Stimulated activated naive B cell treated with anti-CD40 and anti-IgM and Interleukin-4, amounts not matched to agents 10 μg/mL and 1 μg/mL and 100 μg/mL, for 72 hours (primary cell): ENCODE data around the gene CCDC81.

Source experiments
- ATAC-seq, 2 donors: fragments of 150-1000 bp; cut with Tn5 transposase; replicated peaks; 2 replicates each; pipeline ENCODE4 v1.10.0; 2021; ENCODE audit warnings: moderate library complexity in 1 of 2
- DNase-seq: peaks from one replicate; pipeline ENCODE4 v3.0.0; 2021
- H3K27ac Mint-ChIP-seq: one replicate; pipeline ENCODE4 v1.8.0; 2022; ENCODE audit warnings: mild to moderate bottlenecking, mixed read lengths
- H3K27me3 Mint-ChIP-seq, 2 donors: one replicate each; pipeline ENCODE4 v1.8.0; 2022; ENCODE audit warnings: mixed read lengths in 2 of 2
- H3K36me3 Mint-ChIP-seq, 2 donors: one replicate each; pipeline ENCODE4 v1.8.0; 2022; ENCODE audit warnings: mixed read lengths in 2 of 2, mild to moderate bottlenecking in 1 of 2
- H3K4me1 Mint-ChIP-seq, 2 donors: one replicate each; pipeline ENCODE4 v1.8.0; 2022; ENCODE audit warnings: mixed read lengths in 2 of 2, mild to moderate bottlenecking in 1 of 2
- H3K4me3 Mint-ChIP-seq, 2 donors: one replicate each; pipeline ENCODE4 v1.8.0; 2022; ENCODE audit warnings: mild to moderate bottlenecking in 2 of 2, mixed read lengths in 2 of 2, moderate library complexity in 1 of 2
- H3K9me3 Mint-ChIP-seq, 2 donors: one replicate each; pipeline ENCODE4 v1.8.0; 2022; ENCODE audit warnings: mixed read lengths in 2 of 2, mild to moderate bottlenecking in 1 of 2

CCDC81 gene

DNA sequence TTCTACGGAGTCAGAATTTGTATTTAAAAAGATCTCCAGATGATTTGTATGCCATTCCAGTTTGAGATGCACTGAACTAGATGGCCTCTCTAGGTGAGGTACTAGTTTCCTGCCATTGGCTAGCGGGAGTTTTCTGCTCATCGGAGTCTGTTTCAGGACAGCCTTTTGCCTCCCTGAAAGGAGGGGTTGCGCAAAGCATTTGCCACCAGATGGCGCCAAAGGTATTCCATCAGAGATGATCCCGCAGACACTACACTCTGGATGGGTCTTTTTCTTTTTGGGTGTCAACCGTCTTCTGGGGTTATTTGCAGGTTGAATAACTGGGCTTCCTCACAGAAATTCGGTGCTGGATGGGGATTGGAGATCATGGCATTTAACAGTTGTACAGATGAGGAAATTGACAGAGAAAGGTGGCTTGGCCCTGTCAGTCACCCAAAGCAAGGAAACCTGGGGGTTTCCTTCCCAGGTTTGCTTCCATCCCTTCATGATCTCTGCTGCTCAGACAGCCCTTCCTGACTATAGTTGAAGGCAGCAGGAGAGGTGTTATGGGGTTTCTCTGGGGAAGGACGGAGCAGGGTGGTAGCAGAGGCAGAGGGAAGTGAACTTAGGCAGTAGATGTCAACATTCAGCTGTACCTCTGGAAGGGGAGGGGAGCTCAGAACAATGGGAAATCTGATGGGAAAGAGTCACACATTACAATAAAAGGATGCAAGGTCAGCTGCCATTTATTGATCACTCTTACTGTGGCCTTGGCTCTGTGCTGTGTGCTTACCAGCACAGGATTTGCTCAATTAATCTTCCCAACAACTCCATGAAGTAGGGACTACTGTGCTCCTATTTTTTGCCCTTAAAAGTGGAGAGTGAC lies 81.6 kb downstream of the CCDC81 start:
- Mint-ChIP-seq H3K4me3 (no peak overlapping the region), H3K27ac (no peak overlapping the region), H3K4me1 (peaks cover 8 to 12% of the 10 kb centered on the region in 2 donors), H3K9me3 (no peaks in the 10 kb centered on the region), H3K27me3 (peaks cover 5 to 8% of the 10 kb centered on the region in 2 donors), H3K36me3 (no peaks in the 10 kb centered on the region)
- DNase-seq = peak; percentile 70
- ATAC-seq = peak; percentile 92

DNA sequence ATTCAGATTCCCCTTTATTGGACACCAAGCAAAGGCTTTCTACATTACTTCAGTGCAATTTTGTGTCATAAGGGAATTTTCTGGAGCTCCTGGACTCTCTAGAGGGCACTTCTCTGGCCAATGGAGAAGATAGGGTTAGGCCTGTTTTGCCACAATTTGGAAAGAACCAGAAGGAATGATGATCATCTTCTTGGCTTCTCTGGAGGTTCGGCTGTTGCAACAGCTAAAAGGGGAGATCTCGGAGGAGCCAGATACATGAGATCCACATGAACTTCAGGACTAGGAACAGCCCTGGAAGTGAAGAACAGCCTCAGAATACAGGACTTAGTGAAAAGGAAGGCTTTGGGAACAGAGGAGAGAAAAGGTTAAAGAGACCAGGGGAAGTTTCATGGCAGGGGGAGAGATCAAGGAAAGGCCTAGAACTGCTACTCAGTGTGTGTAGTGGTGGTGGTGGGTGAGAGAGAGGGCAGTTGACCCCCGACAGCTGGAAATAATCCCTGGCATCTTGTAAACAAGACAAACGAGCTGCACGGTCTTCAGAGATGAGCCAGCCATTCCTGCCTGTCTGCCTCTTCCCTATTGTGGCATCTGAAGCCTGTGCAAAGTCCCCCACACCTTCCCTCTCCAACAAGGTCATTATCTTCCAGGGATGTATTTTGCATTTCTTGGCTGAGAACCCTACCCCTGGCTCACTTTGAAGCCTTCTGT lies 83.8 kb downstream of the CCDC81 start:
- ATAC-seq (no peak), DNase-seq (no peak)
- peaks cover 5 to 8% of the 10 kb centered on the region in 2 donors for H3K27me3 Mint-ChIP-seq
- H3K36me3 Mint-ChIP-seq = no peaks in the 10 kb centered on the region
- H3K27ac Mint-ChIP-seq = no peak overlapping the region
- H3K9me3 Mint-ChIP-seq = no peaks in the 10 kb centered on the region
- no peak overlapping the region for H3K4me3 Mint-ChIP-seq
- peaks cover 8 to 12% of the 10 kb centered on the region in 2 donors for H3K4me1 Mint-ChIP-seq

DNA sequence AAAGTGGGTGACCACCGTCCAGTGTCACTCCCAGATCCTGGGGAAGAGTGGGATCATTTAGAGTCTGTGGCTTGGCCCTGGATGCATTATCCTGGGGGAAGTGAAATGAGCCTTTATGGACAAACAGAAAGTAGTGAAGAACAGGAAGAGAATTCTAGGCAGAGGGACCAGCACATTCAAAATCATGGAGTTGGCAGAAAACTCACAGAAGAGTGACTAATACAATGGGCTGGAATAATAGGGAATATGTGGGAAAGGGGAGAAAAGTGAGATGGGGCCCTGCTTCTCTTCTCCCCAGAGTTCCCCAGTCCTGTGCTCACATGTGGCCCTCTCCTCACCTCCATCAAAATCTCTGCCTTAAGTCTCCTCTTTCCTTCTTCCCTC lies 84.3 kb downstream of the CCDC81 start:
- peaks cover 5 to 8% of the 10 kb centered on the region in 2 donors for H3K27me3 Mint-ChIP-seq
- no peak overlapping the region for H3K4me3 Mint-ChIP-seq
- ATAC-seq (no peak), DNase-seq (no peak)
- no peaks in the 10 kb centered on the region for H3K9me3 Mint-ChIP-seq
- H3K36me3 Mint-ChIP-seq = no peaks in the 10 kb centered on the region
- H3K4me1 Mint-ChIP-seq = peaks cover 7 to 12% of the 10 kb centered on the region in 2 donors
- no peak overlapping the region for H3K27ac Mint-ChIP-seq

DNA sequence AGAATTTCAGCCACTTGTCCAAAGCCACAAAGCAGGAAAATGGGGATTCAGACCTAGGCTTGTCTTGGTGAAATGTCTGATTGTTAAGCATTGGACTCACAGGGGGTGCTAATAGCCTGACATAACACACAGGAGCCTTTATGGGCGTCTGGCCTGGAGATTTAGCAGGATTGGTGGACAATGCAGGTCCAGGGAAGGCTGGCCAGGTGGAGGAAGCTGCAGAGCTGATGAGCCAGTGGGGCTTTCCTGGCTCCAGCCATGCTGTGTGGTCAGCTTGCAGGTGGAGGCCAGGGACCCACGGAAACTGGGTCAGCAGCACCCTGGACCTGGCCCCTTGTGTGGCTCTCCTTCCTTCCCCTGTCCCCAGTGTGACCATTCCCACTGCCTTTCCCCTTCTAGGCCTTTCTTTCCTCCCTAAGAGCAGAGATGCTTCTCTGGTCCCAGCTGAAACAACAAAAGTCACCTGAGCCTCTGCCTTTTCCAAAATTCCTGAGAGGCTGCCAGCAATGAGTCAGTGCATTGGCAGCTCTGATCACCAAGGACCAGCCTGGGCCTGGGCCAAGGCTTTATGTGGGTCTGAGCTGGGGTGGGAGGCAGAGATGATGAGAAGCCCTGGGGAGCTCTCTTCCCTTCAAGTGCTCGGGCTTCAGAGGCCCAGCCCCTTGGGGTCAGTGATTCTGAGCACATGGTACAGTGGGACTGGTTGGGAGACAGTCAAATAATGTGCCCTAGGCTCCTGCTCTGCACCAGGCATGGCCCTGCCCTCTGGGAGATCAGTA lies 85.2 kb downstream of the CCDC81 start:
- no peaks in the 10 kb centered on the region for H3K36me3 Mint-ChIP-seq
- no peaks in the 10 kb centered on the region for H3K9me3 Mint-ChIP-seq
- ATAC-seq (no peak), DNase-seq (no peak)
- no peak overlapping the region for H3K4me3 Mint-ChIP-seq
- peaks cover 7 to 12% of the 10 kb centered on the region in 2 donors for H3K4me1 Mint-ChIP-seq
- H3K27me3 Mint-ChIP-seq = peaks cover 5 to 8% of the 10 kb centered on the region in 2 donors
- no peak overlapping the region for H3K27ac Mint-ChIP-seq

DNA sequence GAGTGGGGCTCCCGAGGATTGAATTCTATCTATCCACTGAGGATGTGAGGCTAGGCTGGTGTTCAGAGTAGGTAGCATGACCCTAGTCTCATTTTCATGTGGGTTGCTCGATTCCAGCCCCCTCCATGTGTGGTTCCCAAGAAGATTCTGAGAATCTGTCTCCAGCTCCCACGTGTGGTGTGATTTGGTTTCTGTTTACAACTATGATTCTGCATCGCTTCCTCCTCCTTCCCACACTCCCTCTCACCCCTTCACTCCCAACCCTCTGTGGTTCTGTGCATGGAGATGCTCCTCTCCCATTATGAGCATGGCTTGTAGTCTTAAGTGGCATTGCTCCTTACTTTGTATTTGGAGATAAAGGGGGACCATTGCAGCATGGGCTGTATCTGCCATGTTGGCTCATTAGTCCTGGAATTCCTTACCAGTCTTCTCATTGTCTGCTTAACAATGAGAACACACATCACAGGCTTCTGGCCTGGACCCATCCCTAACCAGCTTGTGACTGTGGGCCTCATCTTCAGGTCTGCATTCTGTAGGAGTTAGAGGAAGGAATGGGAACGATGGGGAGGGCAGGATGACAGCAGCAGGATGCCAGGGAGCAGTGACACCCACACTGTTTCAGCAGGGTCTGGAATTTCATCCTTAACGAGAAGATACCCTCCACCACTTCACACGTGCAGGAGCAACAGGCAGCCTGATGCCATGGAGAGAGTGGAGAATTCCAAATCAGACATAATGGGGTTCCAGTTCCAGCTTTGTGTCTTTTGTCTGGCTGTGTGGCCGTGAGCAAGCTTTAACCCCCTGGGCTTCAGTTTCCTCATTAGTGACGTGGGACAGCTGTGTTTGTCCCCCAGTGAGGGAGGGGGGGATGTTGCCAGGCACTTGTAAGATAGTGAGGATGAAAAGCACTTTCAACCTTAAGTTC lies 86.0 kb downstream of the CCDC81 start:
- H3K27me3 Mint-ChIP-seq = peaks cover 5% of the 10 kb centered on the region in 2 donors
- H3K27ac Mint-ChIP-seq = no peak overlapping the region
- peaks cover 7 to 8% of the 10 kb centered on the region in 2 donors for H3K4me1 Mint-ChIP-seq
- no peak overlapping the region for H3K4me3 Mint-ChIP-seq
- no peaks in the 10 kb centered on the region for H3K36me3 Mint-ChIP-seq
- ATAC-seq (no peak), DNase-seq (no peak)
- H3K9me3 Mint-ChIP-seq = no peaks in the 10 kb centered on the region

DNA sequence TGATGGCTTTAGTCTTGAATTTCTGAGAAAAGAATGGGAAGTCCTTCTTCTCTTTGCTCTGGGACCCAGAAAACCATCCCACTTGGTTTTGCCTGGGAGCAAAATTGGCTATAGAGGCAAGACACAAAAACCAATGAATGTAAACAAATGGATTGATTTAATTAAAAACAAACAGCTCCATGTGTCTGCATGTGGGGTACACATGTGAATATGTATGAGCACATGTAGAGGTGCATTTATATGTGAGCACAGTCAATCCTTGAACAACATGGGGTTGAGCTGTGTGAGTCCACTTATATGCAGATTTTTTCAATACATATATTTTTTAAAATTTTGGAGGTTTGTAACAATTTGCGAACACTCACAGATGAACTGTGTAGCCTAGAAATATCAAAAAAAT lies 87.2 kb downstream of the CCDC81 start:
- Mint-ChIP-seq H3K4me1 (no peaks in the 10 kb centered on the region), H3K27ac (no peak overlapping the region), H3K27me3 (no peaks in the 10 kb centered on the region), H3K4me3 (no peak overlapping the region), H3K36me3 (no peaks in the 10 kb centered on the region), H3K9me3 (no peaks in the 10 kb centered on the region)
- DNase-seq = no peak
- ATAC-seq = no peak

DNA sequence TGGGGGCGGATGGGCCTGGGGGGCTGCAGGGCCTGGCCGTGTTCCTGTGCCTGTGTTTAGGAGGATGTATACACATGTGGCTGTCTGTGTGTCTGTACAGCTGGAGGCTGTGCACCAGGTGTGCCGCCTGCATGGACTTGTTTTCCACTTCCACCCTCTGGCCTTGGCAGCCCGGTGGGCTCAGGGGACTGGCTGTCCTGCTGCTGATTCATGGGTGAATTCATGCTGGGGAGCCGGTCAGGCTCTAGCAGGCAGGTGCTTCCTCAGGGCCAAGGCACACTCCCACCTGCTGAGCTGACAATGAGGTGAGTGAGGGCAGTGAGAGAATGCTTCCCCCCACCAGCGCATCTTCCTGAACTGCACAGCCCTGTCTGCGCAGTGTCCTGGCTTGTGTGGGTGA lies 88.4 kb downstream of the CCDC81 start:
- H3K9me3 Mint-ChIP-seq = no peaks in the 10 kb centered on the region

DNA sequence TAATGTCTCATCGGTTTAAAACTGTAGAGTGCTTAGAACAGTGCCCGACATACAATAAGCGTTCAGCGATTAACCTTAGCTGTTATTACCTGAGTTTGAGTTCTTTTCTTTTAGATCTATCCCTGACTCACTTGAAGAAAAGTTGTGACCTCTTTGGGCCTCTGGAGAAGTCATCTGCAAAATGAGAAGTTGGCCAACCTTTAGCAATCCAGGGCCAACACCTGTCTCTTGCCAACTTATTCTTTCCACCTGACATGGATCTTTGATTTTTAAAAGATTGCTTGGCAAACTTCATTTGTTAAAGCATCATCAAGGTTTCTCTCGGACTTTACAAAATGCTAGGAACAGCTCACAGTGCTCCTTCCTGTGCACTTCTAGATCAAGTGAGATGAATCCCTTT lies 89.3 kb downstream of the CCDC81 start:
- H3K4me3 Mint-ChIP-seq = no peak overlapping the region
- H3K27me3 Mint-ChIP-seq = no peaks in the 10 kb centered on the region
- H3K36me3 Mint-ChIP-seq = peaks cover 0 to 1% of the 10 kb centered on the region in 2 donors
- no peak overlapping the region for H3K27ac Mint-ChIP-seq
- DNase-seq (no peak), ATAC-seq (no peak)
- no peaks in the 10 kb centered on the region for H3K4me1 Mint-ChIP-seq
- no peaks in the 10 kb centered on the region for H3K9me3 Mint-ChIP-seq

More for the DNA sequence above, 88.4 kb downstream of the CCDC81 start:
- no peak overlapping the region for H3K4me3 Mint-ChIP-seq
- H3K27ac Mint-ChIP-seq = no peak overlapping the region
- H3K4me1 Mint-ChIP-seq = no peaks in the 10 kb centered on the region
- H3K27me3 Mint-ChIP-seq = no peaks in the 10 kb centered on the region
- DNase-seq (no peak), ATAC-seq (no peak)
- peaks cover 0 to 1% of the 10 kb centered on the region in 2 donors for H3K36me3 Mint-ChIP-seq

DNA sequence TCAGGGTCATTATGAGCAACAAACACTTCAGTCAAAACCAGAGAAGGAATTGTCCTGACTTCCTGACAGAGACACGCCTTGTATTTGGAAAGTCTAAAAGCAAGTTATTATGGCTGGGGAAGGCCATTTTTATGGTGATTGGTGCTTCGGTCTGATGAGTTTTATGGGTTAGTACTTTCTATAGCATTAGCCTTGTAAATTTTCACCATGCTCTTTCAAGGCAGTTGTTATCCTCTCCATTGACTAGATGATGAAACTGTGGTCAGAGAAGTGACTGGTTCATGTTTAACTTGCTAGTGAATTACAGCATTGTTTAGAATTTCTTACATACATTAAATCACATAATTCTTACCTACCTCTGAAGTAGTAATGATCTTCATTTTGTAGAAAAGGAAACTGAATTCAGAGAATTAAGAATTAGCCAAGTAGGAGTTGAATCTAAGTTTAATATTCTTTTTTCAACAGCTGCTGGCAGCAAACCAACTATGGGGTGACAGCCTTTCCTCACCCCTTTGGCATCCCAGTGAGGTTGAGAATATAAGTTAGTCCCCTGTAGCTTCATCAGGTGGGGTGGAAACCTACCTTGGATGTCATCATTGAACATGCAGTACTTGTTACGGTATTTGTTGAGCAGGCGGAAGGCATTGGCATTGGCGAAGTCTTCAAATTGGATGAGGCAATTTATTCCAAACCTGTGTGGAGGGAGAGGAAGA lies 90.0 kb downstream of the CCDC81 start:
- no peak for ATAC-seq
- Mint-ChIP-seq H3K4me1 (no peaks in the 10 kb centered on the region), H3K27me3 (no peaks in the 10 kb centered on the region), H3K27ac (no peak overlapping the region), H3K4me3 (no peak overlapping the region), H3K9me3 (no peaks in the 10 kb centered on the region), H3K36me3 (peaks cover 0 to 1% of the 10 kb centered on the region in 2 donors)
- DNase-seq = no peak

DNA sequence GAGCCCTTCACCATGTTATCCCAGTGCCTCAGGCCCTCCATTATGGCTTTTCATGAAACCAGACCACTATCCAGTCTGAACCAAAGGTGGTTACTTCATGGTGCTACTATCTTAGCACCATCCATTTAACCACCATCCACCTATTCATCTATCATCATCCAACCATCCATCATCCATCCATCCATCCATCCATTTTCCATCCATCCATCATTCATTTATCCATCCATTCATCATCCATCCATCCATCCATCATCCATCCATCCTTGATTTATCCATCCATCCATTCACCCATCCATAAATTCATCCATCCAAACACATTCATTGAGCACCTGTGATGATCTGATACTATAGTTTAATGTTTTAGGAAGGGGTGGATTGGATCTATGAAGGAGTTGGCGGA lies 93.5 kb downstream of the CCDC81 start:
- Mint-ChIP-seq H3K4me1 (peaks cover 3 to 15% of the 10 kb centered on the region in 2 donors), H3K4me3 (no peak overlapping the region), H3K36me3 (peaks cover 0 to 1% of the 10 kb centered on the region in 2 donors), H3K27me3 (no peaks in the 10 kb centered on the region), H3K27ac (no peak overlapping the region), H3K9me3 (no peaks in the 10 kb centered on the region)
- ATAC-seq (no peak), DNase-seq (no peak)

DNA sequence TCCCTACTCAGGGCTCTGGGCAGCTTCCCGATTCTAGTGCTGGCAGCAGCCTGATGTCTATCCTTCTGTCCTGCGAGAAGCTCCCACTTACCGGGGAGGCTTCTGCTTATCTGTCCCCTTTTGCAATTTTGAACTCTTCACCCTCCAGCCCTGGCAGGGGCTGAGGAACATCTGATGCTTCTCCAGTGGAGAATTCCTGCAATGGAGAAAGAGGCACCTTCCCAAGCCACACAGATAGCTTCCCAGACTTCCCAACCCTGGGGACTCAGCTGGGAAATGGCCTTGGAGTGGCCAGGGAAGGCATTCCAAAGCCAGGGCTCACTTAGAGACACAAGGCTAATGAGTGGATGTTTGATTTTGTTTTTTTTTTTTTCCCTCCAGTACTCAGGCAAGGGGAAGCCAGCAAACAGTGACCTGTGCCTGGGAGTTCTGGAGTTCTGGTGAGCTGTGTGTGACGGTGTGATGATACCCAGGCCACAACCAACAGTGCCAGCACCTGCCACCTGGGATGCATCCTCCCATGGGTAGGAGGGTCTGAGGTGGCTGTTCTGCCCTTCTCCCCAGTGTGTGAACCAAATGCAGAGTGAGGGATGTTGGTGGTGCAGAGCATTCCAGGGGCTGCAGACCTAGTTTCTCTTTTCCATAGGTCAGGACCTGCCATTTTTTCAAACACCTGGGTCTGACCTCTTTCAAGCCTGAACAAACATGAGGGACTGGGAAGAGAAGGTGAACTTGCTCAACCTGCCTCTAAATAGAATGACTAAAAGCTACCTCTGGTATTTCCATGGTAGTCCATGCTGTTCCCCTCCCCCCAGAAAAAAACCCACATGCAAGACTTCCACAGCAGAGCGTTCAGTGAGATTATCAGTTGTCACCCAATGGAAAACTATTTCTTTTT lies 95.1 kb downstream of the CCDC81 start:
- Mint-ChIP-seq H3K27ac (no peak overlapping the region), H3K4me1 (peaks cover 3 to 15% of the 10 kb centered on the region in 2 donors), H3K27me3 (no peaks in the 10 kb centered on the region), H3K9me3 (no peaks in the 10 kb centered on the region), H3K36me3 (peaks cover 0 to 1% of the 10 kb centered on the region in 2 donors), H3K4me3 (no peak overlapping the region)
- DNase-seq = no peak
- no peak for ATAC-seq
